Astrocyte (in vitro differentiated cells and primary cell): ENCODE data around the gene GREM1. TPM values are rescaled to one million over a fixed set of nuclear protein-coding genes. Genes with fewer than 3 reads are reported as not detected.

Experiments used
- DNase-seq: peaks from one replicate; pipeline ENCODE4 v3.0.0-alpha.2; 2010; ENCODE audit warnings: low read depth
- FAIRE-seq: peaks from 2 replicates; lab custom pipeline; 2011; peaks lifted over from hg19 to GRCh38; lab: Jason Lieb, UNC
- H2AFZ ChIP-seq: 2 replicates; pipeline ENCODE4 v1.6.0; 2012; ENCODE audit warnings: low read depth, low read length, inconsistent platforms
- H3K27ac ChIP-seq: 2 replicates; pipeline ENCODE4 v1.5.1; 2011; ENCODE audit warnings: low read depth, low read length, inconsistent platforms
- H3K27me3 ChIP-seq: 2 replicates; pipeline ENCODE4 v1.6.0; 2011; ENCODE audit warnings: low read length, inconsistent platforms; ENCODE audit not compliant: insufficient read depth
- H3K36me3 ChIP-seq: 2 replicates; pipeline ENCODE4 v1.5.1; 2011; ENCODE audit warnings: low read length, inconsistent platforms; ENCODE audit not compliant: insufficient read depth
- H3K4me1 ChIP-seq: 2 replicates; pipeline ENCODE4 v1.5.1; 2011; ENCODE audit warnings: low read length, inconsistent platforms; ENCODE audit not compliant: insufficient read depth
- H3K4me2 ChIP-seq: 2 replicates; pipeline ENCODE4 v1.6.0; 2012; ENCODE audit warnings: low read length, inconsistent platforms
- H3K4me3 ChIP-seq: 2 replicates; pipeline ENCODE4 v1.5.1; 2011; ENCODE audit warnings: low read depth, mild to moderate bottlenecking, low read length, inconsistent platforms; ENCODE audit not compliant: insufficient read depth
- H3K79me2 ChIP-seq: 2 replicates; pipeline ENCODE4 v1.6.0; 2012; ENCODE audit warnings: mild to moderate bottlenecking, low read length, inconsistent platforms; ENCODE audit not compliant: insufficient read depth
- H3K9ac ChIP-seq: 2 replicates; pipeline ENCODE4 v1.6.0; 2012; ENCODE audit warnings: mild to moderate bottlenecking, low read length, inconsistent platforms
- H3K9me3 ChIP-seq: 2 replicates; pipeline ENCODE4 v1.5.1; 2012; ENCODE audit warnings: low read depth, mild to moderate bottlenecking, low read length, inconsistent platforms; ENCODE audit not compliant: insufficient read depth
- H4K20me1 ChIP-seq: 2 replicates; pipeline ENCODE4 v1.6.0; 2012; ENCODE audit warnings: low read length, inconsistent platforms; ENCODE audit not compliant: insufficient read depth
- H3K27ac Mint-ChIP-seq: one replicate; pipeline ENCODE4 v1.8.0; 2021; ENCODE audit warnings: mild to moderate bottlenecking, mixed read lengths; ENCODE audit not compliant: unreplicated experiment
- H3K27me3 Mint-ChIP-seq: one replicate; pipeline ENCODE4 v1.8.0; 2021; ENCODE audit warnings: low read depth, mixed read lengths; ENCODE audit not compliant: unreplicated experiment
- H3K36me3 Mint-ChIP-seq: one replicate; pipeline ENCODE4 v1.8.0; 2021; ENCODE audit warnings: low read depth, mixed read lengths; ENCODE audit not compliant: unreplicated experiment
- H3K4me1 Mint-ChIP-seq: one replicate; pipeline ENCODE4 v1.8.0; 2021; ENCODE audit warnings: low read depth, mixed read lengths; ENCODE audit not compliant: unreplicated experiment
- H3K4me3 Mint-ChIP-seq: one replicate; pipeline ENCODE4 v1.8.0; 2021; ENCODE audit warnings: mild to moderate bottlenecking, moderate library complexity, mixed read lengths; ENCODE audit not compliant: unreplicated experiment
- H3K9me3 Mint-ChIP-seq: one replicate; pipeline ENCODE4 v1.8.0; 2021; ENCODE audit warnings: mild to moderate bottlenecking, mixed read lengths; ENCODE audit not compliant: unreplicated experiment
- EZH2 ChIP-seq: IDR thresholded peaks from 2 replicates; pipeline ENCODE4 v1.6.1; 2012; ENCODE audit warnings: mild to moderate bottlenecking, low read length, inconsistent platforms; ENCODE audit not compliant: insufficient read depth
- total RNA-seq: library from RNA; stranded (reverse); gene quantifications from 2 replicates; pipeline ENCODE4 v1.2.1, GENCODE V29; 2021
- TF ChIP-seq, protein P1 (sequence below): IDR thresholded peaks from 2 replicates; pipeline ENCODE4 v1.5.1; 2011; ENCODE audit warnings: low read depth, mild to moderate bottlenecking, inconsistent platforms, low read length, moderate library complexity; ENCODE audit not compliant: insufficient read depth

GREM1 gene
- total RNA-seq, 1 donor from 2014 or later: 112 TPM

DNA sequence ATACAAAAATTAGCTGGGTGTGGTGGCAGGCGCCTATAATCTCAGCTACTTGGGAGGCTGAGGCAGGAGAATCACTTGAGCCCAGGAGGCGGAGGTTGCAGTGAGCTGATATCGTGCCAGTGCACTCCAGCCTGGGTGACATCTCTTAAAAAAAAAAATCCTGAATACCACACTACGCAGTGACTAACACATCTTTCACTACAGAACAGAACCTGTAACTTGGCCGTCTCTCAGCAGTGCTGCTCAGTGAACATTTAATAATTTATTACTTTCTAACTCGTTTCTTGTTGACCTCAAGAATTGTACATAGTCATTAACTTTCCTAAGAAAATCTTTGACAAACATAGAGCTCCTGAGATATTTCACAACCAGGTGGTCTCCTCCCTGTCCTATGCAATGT is 3.8 kb downstream of the GREM1 start:
- peaks cover 23% of the 10 kb centered on the region for H3K36me3 ChIP-seq
- H3K4me1 Mint-ChIP-seq: peaks cover 9% of the 10 kb centered on the region
- H3K9me3 Mint-ChIP-seq: peaks cover 8% of the 10 kb centered on the region
- peaks cover 86% of the 10 kb centered on the region for H3K79me2 ChIP-seq
- H3K4me1 ChIP-seq: peaks cover 14% of the 10 kb centered on the region
- H3K27me3 Mint-ChIP-seq: peaks cover 19% of the 10 kb centered on the region
- H3K4me3 ChIP-seq: peak overlapping the region; percentile 8
- H3K9ac ChIP-seq: peak overlapping the region; percentile 94
- H3K9me3 ChIP-seq: no peaks in the 10 kb centered on the region
- no peak overlapping the region for H2AFZ ChIP-seq
- TF ChIP-seq, protein P1, sequence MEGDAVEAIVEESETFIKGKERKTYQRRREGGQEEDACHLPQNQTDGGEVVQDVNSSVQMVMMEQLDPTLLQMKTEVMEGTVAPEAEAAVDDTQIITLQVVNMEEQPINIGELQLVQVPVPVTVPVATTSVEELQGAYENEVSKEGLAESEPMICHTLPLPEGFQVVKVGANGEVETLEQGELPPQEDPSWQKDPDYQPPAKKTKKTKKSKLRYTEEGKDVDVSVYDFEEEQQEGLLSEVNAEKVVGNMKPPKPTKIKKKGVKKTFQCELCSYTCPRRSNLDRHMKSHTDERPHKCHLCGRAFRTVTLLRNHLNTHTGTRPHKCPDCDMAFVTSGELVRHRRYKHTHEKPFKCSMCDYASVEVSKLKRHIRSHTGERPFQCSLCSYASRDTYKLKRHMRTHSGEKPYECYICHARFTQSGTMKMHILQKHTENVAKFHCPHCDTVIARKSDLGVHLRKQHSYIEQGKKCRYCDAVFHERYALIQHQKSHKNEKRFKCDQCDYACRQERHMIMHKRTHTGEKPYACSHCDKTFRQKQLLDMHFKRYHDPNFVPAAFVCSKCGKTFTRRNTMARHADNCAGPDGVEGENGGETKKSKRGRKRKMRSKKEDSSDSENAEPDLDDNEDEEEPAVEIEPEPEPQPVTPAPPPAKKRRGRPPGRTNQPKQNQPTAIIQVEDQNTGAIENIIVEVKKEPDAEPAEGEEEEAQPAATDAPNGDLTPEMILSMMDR: no peak
- no peak for TF ChIP-seq EZH2
- H3K4me3 Mint-ChIP-seq: no peak overlapping the region
- H4K20me1 ChIP-seq: peaks cover 26% of the 10 kb centered on the region
- no peak overlapping the region for H3K27ac Mint-ChIP-seq
- H3K36me3 Mint-ChIP-seq: no peaks in the 10 kb centered on the region
- no peak for FAIRE-seq
- peak overlapping the region; percentile 28 for H3K27ac ChIP-seq
- peak; percentile 70 for DNase-seq
- H3K27me3 ChIP-seq: no peaks in the 10 kb centered on the region
- H3K4me2 ChIP-seq: peak overlapping the region; percentile 91

DNA sequence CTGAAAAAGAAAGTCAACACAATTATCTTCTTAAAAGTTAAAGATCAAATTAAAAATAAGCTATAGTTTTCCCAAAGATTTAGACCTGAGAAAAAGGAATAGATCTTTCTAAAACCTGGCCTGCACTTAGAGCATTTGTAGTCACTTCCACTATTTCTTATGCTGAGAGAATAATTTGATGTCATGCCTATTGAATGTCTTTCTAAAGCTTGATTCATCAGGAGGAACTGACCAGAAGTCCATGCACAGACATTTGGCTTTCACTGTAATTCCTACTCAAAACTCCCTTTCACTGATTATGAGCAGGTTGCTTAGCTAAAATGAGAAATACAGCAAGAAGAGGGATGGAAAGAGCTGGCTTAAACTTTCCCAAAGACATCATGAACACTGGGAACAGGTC is 4.3 kb downstream of the GREM1 start:
- Histone ChIP-seq H3K9me3 (no peaks in the 10 kb centered on the region), H3K4me2 (peak overlapping the region; percentile 91), H3K27me3 (no peaks in the 10 kb centered on the region), H3K4me3 (peak overlapping the region; percentile 6), H4K20me1 (peaks cover 26% of the 10 kb centered on the region), H3K9ac (peak overlapping the region; percentile 94), H3K27ac (peak overlapping the region; percentile 28), H3K79me2 (peaks cover 85% of the 10 kb centered on the region), H2AFZ (no peak overlapping the region), H3K4me1 (peaks cover 9% of the 10 kb centered on the region), H3K36me3 (peaks cover 23% of the 10 kb centered on the region)
- Mint-ChIP-seq H3K36me3 (no peaks in the 10 kb centered on the region), H3K27me3 (peaks cover 14% of the 10 kb centered on the region), H3K4me1 (peaks cover 6% of the 10 kb centered on the region), H3K27ac (no peak overlapping the region), H3K4me3 (no peak overlapping the region), H3K9me3 (peaks cover 4% of the 10 kb centered on the region)
- FAIRE-seq (peak; percentile 45), DNase-seq (no peak)
- TF ChIP-seq, protein P1: no peak
- TF ChIP-seq EZH2: no peak

DNA sequence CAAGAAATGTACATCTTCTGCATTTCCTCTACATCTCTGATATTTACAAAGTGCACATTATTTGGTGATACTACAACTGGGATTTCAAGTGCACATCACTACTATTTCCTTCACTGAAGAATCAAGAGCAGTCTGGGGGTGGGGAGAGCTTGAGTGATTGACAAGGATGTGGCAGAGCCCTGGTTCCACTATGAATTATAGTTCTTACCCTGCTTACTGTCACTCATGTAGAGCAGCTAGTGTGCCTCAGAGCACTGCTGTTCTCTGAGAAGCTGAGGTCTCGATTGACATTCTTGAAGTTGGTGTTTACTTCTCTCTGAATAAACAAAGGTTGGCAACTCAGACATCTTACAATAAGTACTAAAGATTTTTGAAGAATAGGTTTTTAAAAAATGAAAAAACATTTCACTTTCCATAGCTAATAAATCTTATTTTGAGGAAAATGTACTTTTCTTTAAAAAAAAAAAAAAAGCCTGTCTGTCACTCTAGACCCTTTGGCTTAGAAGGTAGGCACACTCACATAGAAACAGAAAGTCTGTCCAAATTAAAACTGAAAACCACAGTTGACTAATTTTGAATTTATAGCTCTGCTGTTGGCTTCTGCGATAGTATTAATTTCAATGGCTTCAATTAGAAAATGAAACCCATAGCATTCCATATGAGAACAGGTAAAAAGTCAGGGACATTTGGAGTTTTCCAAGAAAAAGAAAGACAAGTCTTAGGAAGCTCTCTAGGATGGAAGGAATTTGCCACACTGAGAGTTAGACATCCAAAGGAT is 5.6 kb downstream of the GREM1 start:
- Histone ChIP-seq H3K4me2 (peak overlapping the region; percentile 91), H3K4me1 (peaks cover 6% of the 10 kb centered on the region), H4K20me1 (peaks cover 26% of the 10 kb centered on the region), H3K79me2 (peaks cover 82% of the 10 kb centered on the region), H3K9ac (no peak overlapping the region), H3K27ac (no peak overlapping the region), H3K27me3 (no peaks in the 10 kb centered on the region), H3K9me3 (no peaks in the 10 kb centered on the region), H3K4me3 (no peak overlapping the region), H3K36me3 (peaks cover 23% of the 10 kb centered on the region), H2AFZ (no peak overlapping the region)
- no peaks in the 10 kb centered on the region for H3K36me3 Mint-ChIP-seq
- H3K4me1 Mint-ChIP-seq: peaks cover 6% of the 10 kb centered on the region
- H3K9me3 Mint-ChIP-seq: peaks cover 4% of the 10 kb centered on the region
- no peak for TF ChIP-seq EZH2
- TF ChIP-seq, protein P1: no peak
- H3K27ac Mint-ChIP-seq: no peak overlapping the region
- H3K4me3 Mint-ChIP-seq: no peak overlapping the region
- FAIRE-seq: no peak
- H3K27me3 Mint-ChIP-seq: peaks cover 14% of the 10 kb centered on the region
- no peak for DNase-seq
